Measurements from ENCODE around the gene FRYL.

Gene FRYL

GRCh38 chr4:48756689-48757220 lies 23.3 kb downstream of the FRYL start:
- Histone ChIP-seq H3K27me3 (ENCODE audit: insufficient read depth, poor library complexity, severe bottlenecking) (no peaks in the 10 kb centered on the region), H3K4me3 (replicated peaks; ENCODE audit: insufficient read depth, low read length) (no peak overlapping the region), H3K27ac (replicated peaks) (no peak overlapping the region)
- TF ChIP-seq CTCF (IDR thresholded peaks at IDR 0.05; ENCODE audit: insufficient read depth, low read length) (no peak), SPI1 (IDR thresholded peaks at IDR 0.05; ENCODE audit: borderline replicate concordance, low read depth) (no peak)
- no peak for DNase-seq (ENCODE audit: low read depth in 1 of 2, low spot score in 1 of 2)

- TF ChIP-seq REST (IDR thresholded peaks at IDR 0.05; ENCODE audit: insufficient replicate concordance, low read depth) (no peak), CTCF (IDR thresholded peaks at IDR 0.05; ENCODE audit: insufficient read depth, low read length) (no peak), SPI1 (IDR thresholded peaks at IDR 0.05; ENCODE audit: borderline replicate concordance, low read depth) (no peak), GABPA (IDR thresholded peaks at IDR 0.05; ENCODE audit: low read depth) (no peak), POLR2AphosphoS5 (IDR thresholded peaks at IDR 0.05; ENCODE audit: low read depth) (no peak)
- DNase-seq (ENCODE audit: low read depth in 1 of 2, low spot score in 1 of 2) = no peak
- Histone ChIP-seq H3K27me3 (ENCODE audit: insufficient read depth, poor library complexity, severe bottlenecking) (no peaks in the 10 kb centered on the region), H3K4me3 (replicated peaks; ENCODE audit: insufficient read depth, low read length) (no peak overlapping the region), H3K27ac (replicated peaks) (no peak overlapping the region)
Observed at GRCh38 chr4:48755281-48755680, 24.8 kb downstream of the FRYL start.

GRCh38 chr4:48753159-48753558 lies 26.9 kb downstream of the FRYL start:
- H3K27me3 ChIP-seq (ENCODE audit: insufficient read depth, poor library complexity, severe bottlenecking) = no peaks in the 10 kb centered on the region
- no peak overlapping the region for H3K27ac ChIP-seq (replicated peaks)
- no peak overlapping the region for H3K4me3 ChIP-seq (replicated peaks; ENCODE audit: insufficient read depth, low read length)
- TF ChIP-seq GABPA (IDR thresholded peaks at IDR 0.05; ENCODE audit: low read depth) (no peak), SPI1 (IDR thresholded peaks at IDR 0.05; ENCODE audit: borderline replicate concordance, low read depth) (no peak), POLR2AphosphoS5 (IDR thresholded peaks at IDR 0.05; ENCODE audit: low read depth) (no peak), REST (IDR thresholded peaks at IDR 0.05; ENCODE audit: insufficient replicate concordance, low read depth) (no peak), CTCF (IDR thresholded peaks at IDR 0.05; ENCODE audit: insufficient read depth, low read length) (no peak)
- DNase-seq (ENCODE audit: low read depth in 1 of 2, low spot score in 1 of 2) = no peak

GRCh38 chr4:48752726-48753125 lies 27.4 kb downstream of the FRYL start:
- peak in 1 of 2 experiments; percentile 34 for DNase-seq (ENCODE audit: low read depth in 1 of 2, low spot score in 1 of 2)
- Histone ChIP-seq H3K4me3 (replicated peaks; ENCODE audit: insufficient read depth, low read length) (no peak overlapping the region), H3K27me3 (ENCODE audit: insufficient read depth, poor library complexity, severe bottlenecking) (no peaks in the 10 kb centered on the region), H3K27ac (replicated peaks) (no peak overlapping the region)
- TF ChIP-seq CTCF (IDR thresholded peaks at IDR 0.05; ENCODE audit: insufficient read depth, low read length) = no peak
- TF ChIP-seq REST (IDR thresholded peaks at IDR 0.05; ENCODE audit: insufficient replicate concordance, low read depth) = no peak
- no peak for TF ChIP-seq GABPA (IDR thresholded peaks at IDR 0.05; ENCODE audit: low read depth)
- no peak for TF ChIP-seq POLR2AphosphoS5 (IDR thresholded peaks at IDR 0.05; ENCODE audit: low read depth)
- TF ChIP-seq SPI1 (IDR thresholded peaks at IDR 0.05; ENCODE audit: borderline replicate concordance, low read depth) = no peak
